H9 (cell line): Measurements from ENCODE around the gene PYGB. TPM values are rescaled to one million over a fixed set of nuclear protein-coding genes. Genes with fewer than 3 reads are reported as not detected.

Experiments used
- DNase-seq: peaks from one replicate; pipeline ENCODE4 v3.0.0-alpha.2; 2017
- H2AFZ ChIP-seq: one replicate; pipeline ENCODE4 v1.6.1; 2013; ENCODE audit warnings: mild to moderate bottlenecking, low read length, control low read depth, moderate library complexity
- H2AK5ac ChIP-seq: 2 replicates; pipeline ENCODE4 v1.6.1; 2013; ENCODE audit warnings: low read length, control low read depth, mixed read lengths; ENCODE audit not compliant: insufficient read length
- H2BK120ac ChIP-seq: one replicate; pipeline ENCODE4 v1.6.1; 2013; ENCODE audit warnings: low read depth, mild to moderate bottlenecking, low read length, control low read depth, inconsistent platforms; ENCODE audit not compliant: poor library complexity, severe bottlenecking
- H2BK12ac ChIP-seq: 2 replicates; pipeline ENCODE4 v1.6.1; 2013; ENCODE audit warnings: low read length, control low read depth, mixed read lengths, low read depth; ENCODE audit not compliant: insufficient read length
- H2BK15ac ChIP-seq: 2 replicates; pipeline ENCODE4 v1.6.1; 2013; ENCODE audit warnings: low read depth, low read length, control low read depth
- H2BK20ac ChIP-seq: one replicate; pipeline ENCODE4 v1.6.1; 2013; ENCODE audit warnings: low read depth, mild to moderate bottlenecking, low read length, control low read depth, inconsistent platforms; ENCODE audit not compliant: poor library complexity, severe bottlenecking
- H2BK5ac ChIP-seq: 2 replicates; pipeline ENCODE4 v1.6.1; 2013; ENCODE audit warnings: low read length, control low read depth, mixed read lengths; ENCODE audit not compliant: insufficient read length
- H3K14ac ChIP-seq: 2 replicates; pipeline ENCODE4 v1.6.1; 2013; ENCODE audit warnings: low read length, control low read depth; ENCODE audit not compliant: insufficient read depth
- H3K18ac ChIP-seq: 2 replicates; pipeline ENCODE4 v1.6.1; 2013; ENCODE audit warnings: low read depth, mild to moderate bottlenecking, mixed read lengths, low read length, control low read depth; ENCODE audit not compliant: insufficient read length
- H3K23ac ChIP-seq: 2 replicates; pipeline ENCODE4 v1.6.1; 2013; ENCODE audit warnings: low read length, control low read depth, mixed read lengths, low read depth; ENCODE audit not compliant: insufficient read length
- H3K23me2 ChIP-seq: 2 replicates; pipeline ENCODE4 v1.6.1; 2013; ENCODE audit warnings: low read depth, mild to moderate bottlenecking, mixed read lengths, low read length, control low read depth; ENCODE audit not compliant: insufficient read length, poor library complexity, severe bottlenecking
- H3K27ac ChIP-seq: 2 replicates; pipeline ENCODE4 v1.5.1; 2013; ENCODE audit warnings: low read length, control low read depth, mixed read lengths, low read depth; ENCODE audit not compliant: insufficient read length
- H3K27me3 ChIP-seq: 2 replicates; pipeline ENCODE4 v1.6.1; 2013; ENCODE audit warnings: low read length, control low read depth, inconsistent platforms; ENCODE audit not compliant: insufficient read depth
- H3K4ac ChIP-seq: 2 replicates; pipeline ENCODE4 v1.6.1; 2013; ENCODE audit warnings: low read depth, mild to moderate bottlenecking, control low read depth, inconsistent platforms, low read length, moderate library complexity
- H3K4me1 ChIP-seq: 2 replicates; pipeline ENCODE4 v1.6.1; 2013; ENCODE audit warnings: low read length, control low read depth, inconsistent platforms; ENCODE audit not compliant: insufficient read depth
- H3K4me2 ChIP-seq: 2 replicates; pipeline ENCODE4 v1.6.1; 2013; ENCODE audit warnings: low read length, control low read depth, mixed read lengths; ENCODE audit not compliant: insufficient read length, insufficient read depth
- H3K56ac ChIP-seq: 2 replicates; pipeline ENCODE4 v1.6.1; 2013; ENCODE audit warnings: low read depth, mild to moderate bottlenecking, mixed read lengths, low read length, control low read depth; ENCODE audit not compliant: insufficient read length
- H3K79me1 ChIP-seq: 2 replicates; pipeline ENCODE4 v1.6.1; 2013; ENCODE audit warnings: low read depth, mild to moderate bottlenecking, moderate library complexity, low read length, control low read depth, inconsistent platforms; ENCODE audit not compliant: insufficient read depth, poor library complexity, severe bottlenecking
- H3K79me2 ChIP-seq: 2 replicates; pipeline ENCODE4 v1.6.1; 2013; ENCODE audit warnings: low read length, control low read depth, inconsistent platforms; ENCODE audit not compliant: insufficient read depth
- H3K9ac ChIP-seq: 2 replicates; pipeline ENCODE4 v1.6.1; 2013; ENCODE audit warnings: low read length, control low read depth, mixed read lengths; ENCODE audit not compliant: insufficient read length; ENCODE audit errors: extremely low read depth
- H3K9me3 ChIP-seq: one replicate; pipeline ENCODE4 v1.6.1; 2013; ENCODE audit warnings: low read depth, low read length, inconsistent platforms; ENCODE audit not compliant: control insufficient read depth
- H3T11ph ChIP-seq: one replicate; pipeline ENCODE4 v1.6.1; 2013; ENCODE audit warnings: mild to moderate bottlenecking, low read length, control low read depth, inconsistent platforms
- H4K20me1 ChIP-seq: one replicate; pipeline ENCODE4 v1.6.1; 2013; ENCODE audit not compliant: control insufficient read depth, insufficient read length, insufficient read depth
- H4K5ac ChIP-seq: 2 replicates; pipeline ENCODE4 v1.6.1; 2013; ENCODE audit warnings: low read depth, mild to moderate bottlenecking, mixed read lengths, low read length, control low read depth; ENCODE audit not compliant: insufficient read length
- H4K8ac ChIP-seq: replicated peaks from 2 replicates; pipeline ENCODE4 v1.6.1; 2013; ENCODE audit warnings: low read length, control low read depth, mixed read lengths, low read depth; ENCODE audit not compliant: insufficient read length
- H4K91ac ChIP-seq: 2 replicates; pipeline ENCODE4 v1.6.1; 2013; ENCODE audit warnings: low read depth, mild to moderate bottlenecking, moderate library complexity, mixed read lengths, low read length, control low read depth; ENCODE audit not compliant: insufficient read length
- H3K27ac Mint-ChIP-seq, 3 experiments: 2 replicates in 2 of 3; 3 replicates in 1 of 3; pipeline ENCODE4 v1.8.0; 2020 to 2021; ENCODE audit warnings: mixed read lengths in 3 of 3, mild to moderate bottlenecking in 1 of 3, moderate library complexity in 1 of 3
- H3K27me3 Mint-ChIP-seq: 2 replicates; pipeline ENCODE4 v1.8.0; 2021; ENCODE audit warnings: low read depth, mild to moderate bottlenecking, moderate library complexity, mixed read lengths
- H3K36me3 Mint-ChIP-seq, 3 experiments: 2 replicates in 2 of 3; 3 replicates in 1 of 3; pipeline ENCODE4 v1.8.0; 2020 to 2021; ENCODE audit warnings: low read depth in 3 of 3, mixed read lengths in 3 of 3; ENCODE audit not compliant: insufficient read depth in 1 of 3
- H3K4me1 Mint-ChIP-seq, 2 experiments: 2 replicates each; pipeline ENCODE4 v1.8.0; 2020; ENCODE audit warnings: mixed read lengths in 2 of 2
- H3K4me3 Mint-ChIP-seq, 2 experiments: 2 replicates in 1 of 2; 3 replicates in 1 of 2; pipeline ENCODE4 v1.8.0; 2020 to 2021; ENCODE audit warnings: mild to moderate bottlenecking in 2 of 2, mixed read lengths in 2 of 2, moderate library complexity in 1 of 2
- H3K9me3 Mint-ChIP-seq, 2 experiments: 2 replicates in 1 of 2; 3 replicates in 1 of 2; pipeline ENCODE4 v1.8.0; 2020; ENCODE audit warnings: mild to moderate bottlenecking in 2 of 2, mixed read lengths in 2 of 2, moderate library complexity in 1 of 2
- WGBS: extraction: QIAGEN DNeasy Blood & Tissue Kit; methylation state at CpG from one replicate; pipeline ENCODE4 v1.1.7; 2013; ENCODE audit warnings: missing lambda C conversion rate, low lambda C conversion rate, mixed read lengths; ENCODE audit not compliant: insufficient read length; ENCODE audit errors: extremely low coverage; 5-methylcytosine and 5-hydroxymethylcytosine counted together
- total RNA-seq: library from RNA; stranded (reverse); gene quantifications from 2 replicates; pipeline ENCODE4 v1.2.1, GENCODE V29; 2021
- TF ChIP-seq, protein P1 (sequence below): fragments of 200-600 bp; sonication (generic); conservative IDR thresholded peaks from 3 replicates; pipeline ENCODE4 v1.8.0; 2021; ENCODE audit warnings: antibody characterized with exemption, mild to moderate bottlenecking

The PYGB gene
- total RNA-seq, 1 experiment from 2014 or later, result 46.9 TPM

GRCh38 chr20:25303292-25304024, 55.6 kb downstream of the PYGB start:
- Histone ChIP-seq H3T11ph (no peak overlapping the region), H4K91ac (no peak overlapping the region), H3K56ac (no peak overlapping the region), H2AFZ (no peak overlapping the region), H3K79me2 (no peaks in the 10 kb centered on the region), H3K23ac (no peak overlapping the region), H3K9me3 (no peaks in the 10 kb centered on the region), H3K9ac (no peak overlapping the region), H2BK20ac (no peak overlapping the region), H4K20me1 (peaks cover 3% of the 10 kb centered on the region), H3K79me1 (no peaks in the 10 kb centered on the region), H2AK5ac (no peak overlapping the region), H4K5ac (no peak overlapping the region), H3K14ac (no peak overlapping the region), H2BK5ac (no peak overlapping the region), H3K27me3 (no peaks in the 10 kb centered on the region), H2BK120ac (no peak overlapping the region), H3K27ac (no peak overlapping the region), H3K18ac (no peak overlapping the region), H3K4me2 (no peak overlapping the region), H4K8ac (no peak overlapping the region), H3K4me1 (no peaks in the 10 kb centered on the region), H3K4ac (no peak overlapping the region), H3K23me2 (no peaks in the 10 kb centered on the region), H2BK12ac (no peak overlapping the region), H2BK15ac (no peak overlapping the region)
- DNase-seq, result no peak
- H3K9me3 Mint-ChIP-seq, result no peaks in the 10 kb centered on the region
- H3K27ac Mint-ChIP-seq, result no peak overlapping the region
- no peak overlapping the region for H3K4me3 Mint-ChIP-seq
- peaks cover 8 to 32% (median 28%) of the 10 kb centered on the region in 3 experiments for H3K36me3 Mint-ChIP-seq
- no CpG with 5 or more reads among the region's 12 CpGs for WGBS
- TF ChIP-seq, protein P1, sequence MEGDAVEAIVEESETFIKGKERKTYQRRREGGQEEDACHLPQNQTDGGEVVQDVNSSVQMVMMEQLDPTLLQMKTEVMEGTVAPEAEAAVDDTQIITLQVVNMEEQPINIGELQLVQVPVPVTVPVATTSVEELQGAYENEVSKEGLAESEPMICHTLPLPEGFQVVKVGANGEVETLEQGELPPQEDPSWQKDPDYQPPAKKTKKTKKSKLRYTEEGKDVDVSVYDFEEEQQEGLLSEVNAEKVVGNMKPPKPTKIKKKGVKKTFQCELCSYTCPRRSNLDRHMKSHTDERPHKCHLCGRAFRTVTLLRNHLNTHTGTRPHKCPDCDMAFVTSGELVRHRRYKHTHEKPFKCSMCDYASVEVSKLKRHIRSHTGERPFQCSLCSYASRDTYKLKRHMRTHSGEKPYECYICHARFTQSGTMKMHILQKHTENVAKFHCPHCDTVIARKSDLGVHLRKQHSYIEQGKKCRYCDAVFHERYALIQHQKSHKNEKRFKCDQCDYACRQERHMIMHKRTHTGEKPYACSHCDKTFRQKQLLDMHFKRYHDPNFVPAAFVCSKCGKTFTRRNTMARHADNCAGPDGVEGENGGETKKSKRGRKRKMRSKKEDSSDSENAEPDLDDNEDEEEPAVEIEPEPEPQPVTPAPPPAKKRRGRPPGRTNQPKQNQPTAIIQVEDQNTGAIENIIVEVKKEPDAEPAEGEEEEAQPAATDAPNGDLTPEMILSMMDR, result no peak
- peaks cover 0 to 3% of the 10 kb centered on the region in 2 experiments; a peak in 2 of 4 replicates for H3K4me1 Mint-ChIP-seq
- H3K27me3 Mint-ChIP-seq, result no peaks in the 10 kb centered on the region; the same call in 1 of the 2 replicates
